Measurements from ENCODE around the gene ANAPC2.

Gene ANAPC2

DNA sequence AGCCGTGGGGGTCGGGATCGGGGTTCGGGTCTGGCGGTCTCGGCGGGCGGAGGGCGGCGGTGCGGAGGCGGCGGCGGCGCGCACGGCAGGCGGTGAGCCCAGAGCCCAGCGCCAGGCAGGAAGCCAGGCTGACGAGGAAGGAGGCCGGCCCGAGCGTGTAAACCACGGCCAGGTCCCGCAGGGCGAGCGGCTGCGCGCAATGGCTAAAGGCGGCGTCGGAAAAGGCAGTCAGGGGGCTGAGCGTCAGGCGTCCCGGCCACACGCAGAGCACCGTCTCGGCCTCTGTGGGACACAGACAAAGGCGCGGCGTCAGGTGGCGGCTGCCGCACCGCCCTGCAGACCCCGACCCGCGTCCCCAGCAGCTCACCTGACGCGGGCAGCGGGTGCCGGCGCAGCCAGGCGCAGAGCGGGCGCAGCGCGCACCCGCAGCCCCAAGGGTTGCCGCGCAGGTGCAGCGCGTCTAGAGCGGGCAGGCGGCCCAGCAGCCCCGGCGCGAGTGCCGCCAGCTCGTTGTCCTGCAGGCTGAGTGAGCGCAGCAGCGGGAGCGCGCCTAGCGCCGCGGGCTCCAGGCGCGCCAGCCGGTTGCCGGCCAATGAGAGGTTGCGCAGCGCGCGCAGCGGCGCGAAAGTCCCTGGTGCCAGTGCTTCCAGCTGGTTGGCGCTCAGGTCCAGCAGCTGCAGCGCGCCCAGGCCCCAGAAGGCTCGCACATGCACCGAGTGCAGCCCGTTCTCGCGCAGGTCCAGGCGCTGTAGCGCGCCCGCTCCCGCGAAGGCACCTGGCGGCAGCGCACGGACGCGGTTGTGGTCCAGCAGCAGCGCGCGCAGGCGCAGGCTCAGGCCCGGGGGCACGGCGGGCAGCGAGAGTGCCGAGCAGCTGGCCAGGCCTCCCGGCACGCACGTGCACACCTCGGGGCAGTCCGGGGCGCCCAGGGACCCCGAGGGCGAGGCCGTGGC lies 19.2 kb downstream of the ANAPC2 start:
- no peak overlapping the region for H3K27ac ChIP-seq (ENCODE audit: low read length)
- H3K9me3 ChIP-seq (ENCODE audit: control insufficient read depth in 1 of 2, low read length in 2 of 2): no peaks in the 10 kb centered on the region
- H3K36me3 ChIP-seq (ENCODE audit: control insufficient read depth in 1 of 2, insufficient read depth in 2 of 2, low read length in 2 of 2): no peaks in the 10 kb centered on the region
- peaks cover 28% of the 10 kb centered on the region for H3K27me3 ChIP-seq (ENCODE audit: low read depth, low read length)
- peak overlapping the region in 1 of 2 donors; percentile 66 for H3K4me3 ChIP-seq (ENCODE audit: low read depth in 1 of 2, low read length in 2 of 2)
- peaks cover 0 to 29% of the 10 kb centered on the region in 2 donors for H3K4me1 ChIP-seq (ENCODE audit: control insufficient read depth in 1 of 2, insufficient read depth in 2 of 2, low read length in 2 of 2)

DNA sequence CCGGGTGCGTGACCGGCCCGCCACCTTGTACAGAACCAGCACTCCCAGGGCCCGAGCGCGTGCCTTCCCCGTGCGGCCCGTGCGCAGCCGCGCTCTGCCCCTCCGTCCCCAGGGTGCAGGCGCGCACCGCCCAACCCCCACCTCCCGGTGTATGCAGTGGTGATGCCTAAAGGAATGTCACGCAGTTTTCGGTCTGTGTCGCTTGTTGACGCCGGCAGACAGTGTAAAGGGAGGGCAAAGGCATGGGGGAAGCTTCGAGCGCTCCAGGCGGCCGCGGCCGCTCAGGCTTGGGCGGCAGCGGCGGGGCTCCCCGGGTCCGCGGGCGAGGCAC lies 19.8 kb downstream of the ANAPC2 start:
- Histone ChIP-seq H3K4me3 (ENCODE audit: low read depth in 1 of 2, low read length in 2 of 2) (peak overlapping the region in 1 of 2 donors; percentile 66), H3K27ac (ENCODE audit: low read length) (no peak overlapping the region), H3K27me3 (ENCODE audit: low read depth, low read length) (peaks cover 33% of the 10 kb centered on the region)

GRCh38 chr9:137167747-137168572 lies 20.4 kb downstream of the ANAPC2 start:
- H3K9me3 ChIP-seq (ENCODE audit: control insufficient read depth in 1 of 2, low read length in 2 of 2): no peaks in the 10 kb centered on the region
- H3K27me3 ChIP-seq (ENCODE audit: low read depth, low read length): peaks cover 37% of the 10 kb centered on the region
- no peak overlapping the region for H3K27ac ChIP-seq (ENCODE audit: low read length)
- peak overlapping the region in 1 of 2 donors; percentile 66 for H3K4me3 ChIP-seq (ENCODE audit: low read depth in 1 of 2, low read length in 2 of 2)
- H3K4me1 ChIP-seq (ENCODE audit: control insufficient read depth in 1 of 2, insufficient read depth in 2 of 2, low read length in 2 of 2): peaks cover 0 to 37% of the 10 kb centered on the region in 2 donors
- H3K36me3 ChIP-seq (ENCODE audit: control insufficient read depth in 1 of 2, insufficient read depth in 2 of 2, low read length in 2 of 2): no peaks in the 10 kb centered on the region

More for the DNA sequence above, 19.8 kb downstream of the ANAPC2 start:
- H3K4me1 ChIP-seq (ENCODE audit: control insufficient read depth in 1 of 2, insufficient read depth in 2 of 2, low read length in 2 of 2): peaks cover 0 to 31% of the 10 kb centered on the region in 2 donors
- no peaks in the 10 kb centered on the region for H3K9me3 ChIP-seq (ENCODE audit: control insufficient read depth in 1 of 2, low read length in 2 of 2)
- no peaks in the 10 kb centered on the region for H3K36me3 ChIP-seq (ENCODE audit: control insufficient read depth in 1 of 2, insufficient read depth in 2 of 2, low read length in 2 of 2)

- no peaks in the 10 kb centered on the region for H3K36me3 ChIP-seq (ENCODE audit: control insufficient read depth in 1 of 2, insufficient read depth in 2 of 2, low read length in 2 of 2)
- H3K9me3 ChIP-seq (ENCODE audit: control insufficient read depth in 1 of 2, low read length in 2 of 2): no peaks in the 10 kb centered on the region
- no peak overlapping the region for H3K27ac ChIP-seq (ENCODE audit: low read length)
- peaks cover 43% of the 10 kb centered on the region for H3K27me3 ChIP-seq (ENCODE audit: low read depth, low read length)
- H3K4me1 ChIP-seq (ENCODE audit: control insufficient read depth in 1 of 2, insufficient read depth in 2 of 2, low read length in 2 of 2): peaks cover 0 to 44% of the 10 kb centered on the region in 2 donors
- H3K4me3 ChIP-seq (ENCODE audit: low read depth in 1 of 2, low read length in 2 of 2): no peak overlapping the region
These were observed 21.0 kb downstream of the ANAPC2 start for GRCh38 chr9:137167277-137167746.

GRCh38 chr9:137166380-137167229 lies 21.8 kb downstream of the ANAPC2 start:
- no peaks in the 10 kb centered on the region for H3K36me3 ChIP-seq (ENCODE audit: control insufficient read depth in 1 of 2, insufficient read depth in 2 of 2, low read length in 2 of 2)
- no peak overlapping the region for H3K27ac ChIP-seq (ENCODE audit: low read length)
- H3K27me3 ChIP-seq (ENCODE audit: low read depth, low read length): peaks cover 43% of the 10 kb centered on the region
- no peak overlapping the region for H3K4me3 ChIP-seq (ENCODE audit: low read depth in 1 of 2, low read length in 2 of 2)
- H3K9me3 ChIP-seq (ENCODE audit: control insufficient read depth in 1 of 2, low read length in 2 of 2): no peaks in the 10 kb centered on the region
- H3K4me1 ChIP-seq (ENCODE audit: control insufficient read depth in 1 of 2, insufficient read depth in 2 of 2, low read length in 2 of 2): peaks cover 0 to 51% of the 10 kb centered on the region in 2 donors

- Histone ChIP-seq H3K27ac (ENCODE audit: low read length) (no peak overlapping the region), H3K9me3 (ENCODE audit: control insufficient read depth in 1 of 2, low read length in 2 of 2) (no peaks in the 10 kb centered on the region), H3K4me1 (ENCODE audit: control insufficient read depth in 1 of 2, insufficient read depth in 2 of 2, low read length in 2 of 2) (peaks cover 0 to 55% of the 10 kb centered on the region in 2 donors), H3K4me3 (ENCODE audit: low read depth in 1 of 2, low read length in 2 of 2) (no peak overlapping the region), H3K36me3 (ENCODE audit: control insufficient read depth in 1 of 2, insufficient read depth in 2 of 2, low read length in 2 of 2) (no peaks in the 10 kb centered on the region), H3K27me3 (ENCODE audit: low read depth, low read length) (peaks cover 36% of the 10 kb centered on the region)
These were observed 23.0 kb downstream of the ANAPC2 start for GRCh38 chr9:137165250-137165836.

GRCh38 chr9:137164370-137165249 lies 23.8 kb downstream of the ANAPC2 start:
- Histone ChIP-seq H3K27ac (ENCODE audit: low read length) (no peak overlapping the region), H3K4me1 (ENCODE audit: control insufficient read depth in 1 of 2, insufficient read depth in 2 of 2, low read length in 2 of 2) (peaks cover 0 to 52% of the 10 kb centered on the region in 2 donors), H3K9me3 (ENCODE audit: control insufficient read depth in 1 of 2, low read length in 2 of 2) (no peaks in the 10 kb centered on the region), H3K4me3 (ENCODE audit: low read depth in 1 of 2, low read length in 2 of 2) (no peak overlapping the region), H3K27me3 (ENCODE audit: low read depth, low read length) (peaks cover 42% of the 10 kb centered on the region), H3K36me3 (ENCODE audit: control insufficient read depth in 1 of 2, insufficient read depth in 2 of 2, low read length in 2 of 2) (no peaks in the 10 kb centered on the region)

- no peaks in the 10 kb centered on the region for H3K9me3 ChIP-seq (ENCODE audit: control insufficient read depth in 1 of 2, low read length in 2 of 2)
- peaks cover 43% of the 10 kb centered on the region for H3K27me3 ChIP-seq (ENCODE audit: low read depth, low read length)
- peaks cover 0 to 44% of the 10 kb centered on the region in 2 donors for H3K4me1 ChIP-seq (ENCODE audit: control insufficient read depth in 1 of 2, insufficient read depth in 2 of 2, low read length in 2 of 2)
- H3K36me3 ChIP-seq (ENCODE audit: control insufficient read depth in 1 of 2, insufficient read depth in 2 of 2, low read length in 2 of 2): no peaks in the 10 kb centered on the region
- no peak overlapping the region for H3K4me3 ChIP-seq (ENCODE audit: low read depth in 1 of 2, low read length in 2 of 2)
- H3K27ac ChIP-seq (ENCODE audit: low read length): no peak overlapping the region
These were observed 24.6 kb downstream of the ANAPC2 start for GRCh38 chr9:137163805-137164204.

GRCh38 chr9:137163365-137163715 lies 25.0 kb downstream of the ANAPC2 start:
- Histone ChIP-seq H3K36me3 (ENCODE audit: control insufficient read depth in 1 of 2, insufficient read depth in 2 of 2, low read length in 2 of 2) (no peaks in the 10 kb centered on the region), H3K4me3 (ENCODE audit: low read depth in 1 of 2, low read length in 2 of 2) (peak overlapping the region in 1 of 2 donors; percentile 35), H3K9me3 (ENCODE audit: control insufficient read depth in 1 of 2, low read length in 2 of 2) (no peaks in the 10 kb centered on the region), H3K4me1 (ENCODE audit: control insufficient read depth in 1 of 2, insufficient read depth in 2 of 2, low read length in 2 of 2) (peaks cover 0 to 40% of the 10 kb centered on the region in 2 donors), H3K27ac (ENCODE audit: low read length) (no peak overlapping the region), H3K27me3 (ENCODE audit: low read depth, low read length) (peaks cover 46% of the 10 kb centered on the region)
